HepG2 (cell line): ENCODE results near the gene KIRREL3. TPM values are rescaled to one million over a fixed set of nuclear protein-coding genes. Genes with fewer than 3 reads are reported as not detected.

Experiments used
- ATAC-seq: fragments of 200-7000 bp; cut with Tn5 transposase; 3 replicates; pipeline ENCODE4 v1.9.1; 2020; ENCODE audit warnings: mild to moderate bottlenecking, moderate library complexity
- BruUV-seq: library from RNA; stranded (reverse); fragments of 400-500 nt; replicated peaks from 2 replicates; lab custom pipeline; 2021; lab: Mats Ljungman, UMichigan
- CTCF ChIA-PET: fragments of 300-600 bp; formaldehyde crosslinking; extraction: SDS; loops from one replicate; lab custom pipeline; 2021; ENCODE audit warnings: low total read pairs, inconsistent platforms, low intra/inter-chr PET ratio; lab: Yijun Ruan, JAX
- POLR2A ChIA-PET: fragments of 350-600 bp; sonication (Branson Sonifier 250); formaldehyde crosslinking; loops from one replicate; lab custom pipeline; 2020; ENCODE audit warnings: antibody characterized with exemption, inconsistent platforms; lab: Yijun Ruan, JAX
- DNase-seq: peaks from one replicate; pipeline ENCODE4 v3.0.0-alpha.2; 2015; ENCODE audit warnings: low spot score
- FAIRE-seq: peaks from 3 replicates; lab custom pipeline; 2011; peaks lifted over from hg19 to GRCh38; lab: Jason Lieb, UNC
- H2AFZ ChIP-seq: one replicate; pipeline ENCODE4 v1.6.1; 2011; ENCODE audit warnings: low read length, inconsistent platforms
- H3K27ac ChIP-seq: fragments of 300-600 bp; 3 replicates; pipeline ENCODE4 v1.8.0; 2011; ENCODE audit warnings: mixed run types, mild to moderate bottlenecking, mixed read lengths, low read length, inconsistent platforms; ENCODE audit not compliant: insufficient read depth; ENCODE audit errors: extremely low read length
- H3K27me3 ChIP-seq, 2 experiments: fragments of 200-600 bp in 1 of 2; 2 replicates in 1 of 2; 3 replicates in 1 of 2; pipeline versions ENCODE4 v1.6.0 to v1.8.0; 2011; ENCODE audit warnings: low read length in 2 of 2, mild to moderate bottlenecking in 2 of 2, moderate library complexity in 2 of 2, inconsistent platforms in 1 of 2; ENCODE audit not compliant: insufficient read depth in 2 of 2, control insufficient read depth in 1 of 2
- H3K36me3 ChIP-seq, 2 experiments: fragments of 200-600 bp in 1 of 2; replicated peaks in 1 of 2; 2 replicates in 1 of 2; 3 replicates in 1 of 2; pipeline versions ENCODE4 v1.5.1 to v1.8.0; 2011; ENCODE audit warnings: low read length in 2 of 2, inconsistent platforms in 1 of 2; ENCODE audit not compliant: insufficient read depth in 2 of 2, control insufficient read depth in 1 of 2
- H3K4me1 ChIP-seq: 2 replicates; pipeline ENCODE4 v1.5.1; 2012; ENCODE audit warnings: low read length, inconsistent platforms; ENCODE audit not compliant: insufficient read depth
- H3K4me2 ChIP-seq: 2 replicates; pipeline ENCODE4 v1.6.0; 2011; ENCODE audit warnings: low read depth, low read length, inconsistent platforms
- H3K4me3 ChIP-seq, 3 experiments: fragments of 200-600 bp in 1 of 3; sonication (generic), shearing (Covaris generic) in 1 of 3; replicated peaks in 1 of 3; 2 replicates each; pipeline ENCODE4 v1.5.1; 2011 to 2016; ENCODE audit warnings: low read length in 3 of 3, inconsistent platforms in 2 of 3, low read depth in 2 of 3, mild to moderate bottlenecking in 2 of 3, control low read depth in 1 of 3, mixed read lengths in 1 of 3; ENCODE audit not compliant: insufficient read depth in 1 of 3
- H3K79me2 ChIP-seq: one replicate; pipeline ENCODE4 v1.6.1; 2011; ENCODE audit warnings: low read length, inconsistent platforms; ENCODE audit not compliant: insufficient read depth
- H3K9ac ChIP-seq: 2 replicates; pipeline ENCODE4 v1.6.0; 2011; ENCODE audit warnings: mild to moderate bottlenecking, low read depth, low read length, inconsistent platforms; ENCODE audit not compliant: insufficient read depth
- H3K9me3 ChIP-seq: 2 replicates; pipeline ENCODE4 v1.5.1; 2012; ENCODE audit warnings: mild to moderate bottlenecking, low read length
- H4K20me1 ChIP-seq: 2 replicates; pipeline ENCODE4 v1.6.0; 2011; ENCODE audit warnings: inconsistent platforms, mild to moderate bottlenecking, low read length, moderate library complexity; ENCODE audit not compliant: insufficient read depth
- E2F1 ChIP-seq: sonication (generic); formaldehyde crosslinking; IDR thresholded peaks from 2 replicates; pipeline ENCODE4 v1.5.0; 2020; ENCODE audit warnings: missing genetic modification reagents
- FOXP4 ChIP-seq: sonication (generic); formaldehyde crosslinking; IDR thresholded peaks from 2 replicates; pipeline ENCODE4 v1.4.0; 2020; ENCODE audit warnings: missing genetic modification reagents
- IRF1 ChIP-seq: sonication (generic); formaldehyde crosslinking; IDR thresholded peaks from 2 replicates; pipeline ENCODE4 v1.4.0; 2020; ENCODE audit warnings: low read depth, mild to moderate bottlenecking, missing genetic modification reagents
- KLF15 ChIP-seq: sonication (generic); formaldehyde crosslinking; IDR thresholded peaks from 2 replicates; pipeline ENCODE4 v1.8.1; 2023; ENCODE audit warnings: borderline replicate concordance, mild to moderate bottlenecking, inconsistent platforms, missing genetic modification reagents, mixed read lengths
- MXD1 ChIP-seq: sonication (generic); formaldehyde crosslinking; IDR thresholded peaks from 2 replicates; pipeline ENCODE4 v1.4.0; 2020; ENCODE audit warnings: mild to moderate bottlenecking, missing genetic modification reagents
- NR2C2 ChIP-seq: sonication (generic); formaldehyde crosslinking; IDR thresholded peaks from 2 replicates; pipeline ENCODE4 v1.4.0; 2020; ENCODE audit warnings: missing genetic modification reagents, mild to moderate bottlenecking, moderate library complexity, borderline replicate concordance
- RNF2 ChIP-seq: fragments of 450-650 bp; conservative IDR thresholded peaks from 2 replicates; pipeline ENCODE4 v1.6.1; 2016; ENCODE audit warnings: low read depth
- SAP130 ChIP-seq: IDR thresholded peaks from 2 replicates; pipeline ENCODE4 v1.6.1; 2016; ENCODE audit warnings: low read depth
- TBX2 ChIP-seq: sonication (generic); formaldehyde crosslinking; IDR thresholded peaks from 2 replicates; pipeline ENCODE4 v1.5.0; 2020; ENCODE audit warnings: missing genetic modification reagents, mild to moderate bottlenecking, borderline replicate concordance
- TFE3 ChIP-seq: IDR thresholded peaks from 2 replicates; pipeline ENCODE4 v1.6.1; 2016
- ZNF512 ChIP-seq: sonication (generic); formaldehyde crosslinking; IDR thresholded peaks from 2 replicates; pipeline ENCODE4 v1.4.0; 2020; ENCODE audit warnings: mild to moderate bottlenecking, missing genetic modification reagents
- ZNF670 ChIP-seq: sonication (generic); formaldehyde crosslinking; IDR thresholded peaks from 2 replicates; pipeline ENCODE4 v1.8.0; 2022; ENCODE audit warnings: mild to moderate bottlenecking, missing genetic modification reagents, borderline replicate concordance
- ZNF761 ChIP-seq: sonication (generic); formaldehyde crosslinking; conservative IDR thresholded peaks from 2 replicates; pipeline ENCODE4 v1.4.0; 2020; ENCODE audit warnings: mild to moderate bottlenecking, missing genetic modification reagents
- ZNF891 ChIP-seq: sonication (generic); formaldehyde crosslinking; IDR thresholded peaks from 2 replicates; pipeline ENCODE4 v1.5.0; 2020; ENCODE audit warnings: mild to moderate bottlenecking, missing genetic modification reagents
- WGBS: methylation state at CpG from one replicate; pipeline ENCODE4 v1.1.6; 2017; ENCODE audit warnings: low lambda C conversion rate; 5-methylcytosine and 5-hydroxymethylcytosine counted together
- in situ Hi-C: cut with HindIII; loops from 2 replicates; pipeline ENCODE4 v1.10.0; 2017; ENCODE audit warnings: low pct_unique_long_range_greater_than_20kb; ENCODE audit not compliant: extremely low pct_ligation_motif_present
- intact Hi-C: fragments of 100-400 bp; cut with micrococcal nuclease; formaldehyde crosslinking; loops from one replicate; pipeline ENCODE4 v1.10.0; 2022; ENCODE audit not compliant: unreplicated experiment
- polyA plus RNA-seq, 8 experiments: library from polyadenylated mRNA; depleted of rRNA in 3 of 8; stranded (reverse) in 7 of 8; unstranded in 1 of 8; fragments of >200 nt; fragmentation: Illumina TruSeq in 4 of 8; extraction: Trizol in 4 of 8; gene quantifications; 2 replicates each; pipeline versions ENCODE4 v1.2.1 to v1.2.3, GENCODE V29; 2011 to 2016; ENCODE audit warnings: low read depth in 4 of 8, missing spikeins in 1 of 8, mixed read lengths in 1 of 8; ENCODE audit not compliant: insufficient read depth in 1 of 8
- total RNA-seq, 5 experiments: library from RNA; depleted of rRNA; stranded (reverse); fragments of >200 nt; fragmentation: Illumina TruSeq; extraction: Trizol; gene quantifications; 2 replicates each; pipeline ENCODE4 v1.2.3, GENCODE V29; 2016; ENCODE audit warnings: low read depth in 1 of 5

The KIRREL3 gene
- total and polyA plus RNA-seq, 2 of the 13 experiments (the other 11 are each of a cell fraction or from before 2014, with no cell fraction given) = not detected

GRCh38 chr11:126816645-126817044 lies 183.9 kb downstream of the KIRREL3 start:
- no TSS peak for BruUV-seq
- ChIA-PET POLR2A (no interaction called here), CTCF (no interaction called here)
- intact Hi-C loops (no loop called here), in situ Hi-C loops (no loop called here)
- no peak overlapping the region for H2AFZ ChIP-seq
- H3K36me3 ChIP-seq = no peaks in the 10 kb centered on the region
- no peaks in the 10 kb centered on the region for H3K79me2 ChIP-seq
- H3K4me3 ChIP-seq = no peak overlapping the region
- H3K27ac ChIP-seq = no peak overlapping the region
- no peaks in the 10 kb centered on the region for H3K4me1 ChIP-seq
- no peak overlapping the region for H3K9ac ChIP-seq
- H3K4me2 ChIP-seq = no peak overlapping the region
- H4K20me1 ChIP-seq = no peaks in the 10 kb centered on the region
- no peak for DNase-seq
- WGBS = 4% methylated on average over 6 of the region's 6 CpGs
- peaks cover 0 to 25% of the 10 kb centered on the region in 2 experiments; a peak in 2 of 5 replicates for H3K27me3 ChIP-seq
- no peak for FAIRE-seq
- ATAC-seq = no peak
- no peaks in the 10 kb centered on the region for H3K9me3 ChIP-seq
- TF ChIP-seq FOXP4 (no peak), ZNF761 (CRISPR knock-in tag) (no peak), TFE3 (CRISPR knock-in tag) (no peak), MXD1 (CRISPR knock-in tag) (no peak), ZNF891 (no peak), IRF1 (CRISPR knock-in tag) (no peak), E2F1 (CRISPR knock-in tag) (no peak), RNF2 (no peak), ZNF512 (CRISPR knock-in tag) (no peak), NR2C2 (CRISPR knock-in tag) (no peak), KLF15 (CRISPR knock-in tag) (no peak), SAP130 (CRISPR knock-in tag) (no peak), ZNF670 (CRISPR knock-in tag) (no peak), TBX2 (CRISPR knock-in tag) (no peak)
